ENCODE measurements around the gene SMAP1.

DNA sequence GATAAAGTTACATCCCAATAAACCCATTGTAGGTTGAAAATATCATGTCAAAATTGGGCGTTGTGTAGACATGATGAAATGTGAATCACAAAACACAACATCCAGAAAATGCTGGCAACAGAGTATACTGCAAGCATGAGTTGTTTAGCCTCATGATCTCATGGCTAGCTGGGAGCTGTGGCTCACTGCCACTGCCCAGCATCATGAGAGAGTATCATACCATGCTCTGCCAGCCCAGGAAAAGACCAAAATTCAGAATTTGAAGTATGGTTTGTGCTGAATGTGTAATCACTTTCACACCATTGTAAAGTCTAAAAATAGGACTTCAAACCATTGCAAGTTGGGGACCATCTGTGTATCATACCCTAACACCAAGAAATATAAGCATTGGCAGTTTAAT is 45.2 kb upstream of the SMAP1 start:
- TF ChIP-seq, protein P1, sequence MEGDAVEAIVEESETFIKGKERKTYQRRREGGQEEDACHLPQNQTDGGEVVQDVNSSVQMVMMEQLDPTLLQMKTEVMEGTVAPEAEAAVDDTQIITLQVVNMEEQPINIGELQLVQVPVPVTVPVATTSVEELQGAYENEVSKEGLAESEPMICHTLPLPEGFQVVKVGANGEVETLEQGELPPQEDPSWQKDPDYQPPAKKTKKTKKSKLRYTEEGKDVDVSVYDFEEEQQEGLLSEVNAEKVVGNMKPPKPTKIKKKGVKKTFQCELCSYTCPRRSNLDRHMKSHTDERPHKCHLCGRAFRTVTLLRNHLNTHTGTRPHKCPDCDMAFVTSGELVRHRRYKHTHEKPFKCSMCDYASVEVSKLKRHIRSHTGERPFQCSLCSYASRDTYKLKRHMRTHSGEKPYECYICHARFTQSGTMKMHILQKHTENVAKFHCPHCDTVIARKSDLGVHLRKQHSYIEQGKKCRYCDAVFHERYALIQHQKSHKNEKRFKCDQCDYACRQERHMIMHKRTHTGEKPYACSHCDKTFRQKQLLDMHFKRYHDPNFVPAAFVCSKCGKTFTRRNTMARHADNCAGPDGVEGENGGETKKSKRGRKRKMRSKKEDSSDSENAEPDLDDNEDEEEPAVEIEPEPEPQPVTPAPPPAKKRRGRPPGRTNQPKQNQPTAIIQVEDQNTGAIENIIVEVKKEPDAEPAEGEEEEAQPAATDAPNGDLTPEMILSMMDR (IDR thresholded peaks at IDR 0.05 in 2 of 3, conservative IDR thresholded peaks at IDR 0.05 in 1 of 3; ENCODE audit: borderline replicate concordance in 1 of 3, insufficient read depth in 1 of 3, low read depth in 2 of 3, low read length in 2 of 3), result no peak
- no peak for TF ChIP-seq SRF (IDR thresholded peaks at IDR 0.05; ENCODE audit: low read depth)
- no peak for TF ChIP-seq RAD21 (IDR thresholded peaks at IDR 0.05; ENCODE audit: low read depth)
- no peak for TF ChIP-seq POLR2AphosphoS5 (IDR thresholded peaks at IDR 0.05; ENCODE audit: low read depth, low read length)
- TF ChIP-seq, protein P2, sequence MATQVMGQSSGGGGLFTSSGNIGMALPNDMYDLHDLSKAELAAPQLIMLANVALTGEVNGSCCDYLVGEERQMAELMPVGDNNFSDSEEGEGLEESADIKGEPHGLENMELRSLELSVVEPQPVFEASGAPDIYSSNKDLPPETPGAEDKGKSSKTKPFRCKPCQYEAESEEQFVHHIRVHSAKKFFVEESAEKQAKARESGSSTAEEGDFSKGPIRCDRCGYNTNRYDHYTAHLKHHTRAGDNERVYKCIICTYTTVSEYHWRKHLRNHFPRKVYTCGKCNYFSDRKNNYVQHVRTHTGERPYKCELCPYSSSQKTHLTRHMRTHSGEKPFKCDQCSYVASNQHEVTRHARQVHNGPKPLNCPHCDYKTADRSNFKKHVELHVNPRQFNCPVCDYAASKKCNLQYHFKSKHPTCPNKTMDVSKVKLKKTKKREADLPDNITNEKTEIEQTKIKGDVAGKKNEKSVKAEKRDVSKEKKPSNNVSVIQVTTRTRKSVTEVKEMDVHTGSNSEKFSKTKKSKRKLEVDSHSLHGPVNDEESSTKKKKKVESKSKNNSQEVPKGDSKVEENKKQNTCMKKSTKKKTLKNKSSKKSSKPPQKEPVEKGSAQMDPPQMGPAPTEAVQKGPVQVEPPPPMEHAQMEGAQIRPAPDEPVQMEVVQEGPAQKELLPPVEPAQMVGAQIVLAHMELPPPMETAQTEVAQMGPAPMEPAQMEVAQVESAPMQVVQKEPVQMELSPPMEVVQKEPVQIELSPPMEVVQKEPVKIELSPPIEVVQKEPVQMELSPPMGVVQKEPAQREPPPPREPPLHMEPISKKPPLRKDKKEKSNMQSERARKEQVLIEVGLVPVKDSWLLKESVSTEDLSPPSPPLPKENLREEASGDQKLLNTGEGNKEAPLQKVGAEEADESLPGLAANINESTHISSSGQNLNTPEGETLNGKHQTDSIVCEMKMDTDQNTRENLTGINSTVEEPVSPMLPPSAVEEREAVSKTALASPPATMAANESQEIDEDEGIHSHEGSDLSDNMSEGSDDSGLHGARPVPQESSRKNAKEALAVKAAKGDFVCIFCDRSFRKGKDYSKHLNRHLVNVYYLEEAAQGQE (IDR thresholded peaks at IDR 0.05; ENCODE audit: low read depth), result no peak
- no peak for TF ChIP-seq ZNF274 (IDR thresholded peaks at IDR 0.05; ENCODE audit: low read depth, low read length)
- no peak for TF ChIP-seq SP1 (IDR thresholded peaks at IDR 0.05; ENCODE audit: low read depth)
- TF ChIP-seq, protein P3, sequence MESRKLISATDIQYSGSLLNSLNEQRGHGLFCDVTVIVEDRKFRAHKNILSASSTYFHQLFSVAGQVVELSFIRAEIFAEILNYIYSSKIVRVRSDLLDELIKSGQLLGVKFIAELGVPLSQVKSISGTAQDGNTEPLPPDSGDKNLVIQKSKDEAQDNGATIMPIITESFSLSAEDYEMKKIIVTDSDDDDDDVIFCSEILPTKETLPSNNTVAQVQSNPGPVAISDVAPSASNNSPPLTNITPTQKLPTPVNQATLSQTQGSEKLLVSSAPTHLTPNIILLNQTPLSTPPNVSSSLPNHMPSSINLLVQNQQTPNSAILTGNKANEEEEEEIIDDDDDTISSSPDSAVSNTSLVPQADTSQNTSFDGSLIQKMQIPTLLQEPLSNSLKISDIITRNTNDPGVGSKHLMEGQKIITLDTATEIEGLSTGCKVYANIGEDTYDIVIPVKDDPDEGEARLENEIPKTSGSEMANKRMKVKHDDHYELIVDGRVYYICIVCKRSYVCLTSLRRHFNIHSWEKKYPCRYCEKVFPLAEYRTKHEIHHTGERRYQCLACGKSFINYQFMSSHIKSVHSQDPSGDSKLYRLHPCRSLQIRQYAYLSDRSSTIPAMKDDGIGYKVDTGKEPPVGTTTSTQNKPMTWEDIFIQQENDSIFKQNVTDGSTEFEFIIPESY (IDR thresholded peaks at IDR 0.05; ENCODE audit: extremely low read depth, insufficient replicate concordance, low read length), result no peak
- TF ChIP-seq CEBPB (IDR thresholded peaks at IDR 0.05; ENCODE audit: low read depth), result no peak
